HEK293T (cell line): ENCODE data around the gene PEX6.

Source experiments
- CTCF ChIA-PET: fragments of 350-600 bp; formaldehyde crosslinking; extraction: SDS; loops from one replicate; lab custom pipeline; 2021; ENCODE audit warnings: antibody characterized with exemption, inconsistent platforms; lab: Yijun Ruan, JAX
- POLR2A ChIA-PET: fragments of 350-600 bp; formaldehyde crosslinking; extraction: SDS; loops from one replicate; lab custom pipeline; 2020; ENCODE audit warnings: antibody characterized with exemption, inconsistent platforms; lab: Yijun Ruan, JAX
- DNase-seq: peaks from one replicate; pipeline ENCODE4 v3.0.0; 2012; ENCODE audit warnings: mixed read lengths; ENCODE audit errors: extremely low spot score
- ARNT ChIP-seq: fragments of 450-650 bp; IDR thresholded peaks from 2 replicates; pipeline ENCODE4 v1.6.1; 2017; ENCODE audit warnings: mild to moderate bottlenecking
- BHLHE40 ChIP-seq: fragments of 450-650 bp; IDR thresholded peaks from 2 replicates; pipeline ENCODE4 v1.6.1; 2016; ENCODE audit warnings: mild to moderate bottlenecking, moderate library complexity, borderline replicate concordance
- CTBP1 ChIP-seq: fragments of 450-650 bp; IDR thresholded peaks from 2 replicates; pipeline ENCODE4 v1.6.1; 2016; ENCODE audit warnings: borderline replicate concordance
- ELF4 ChIP-seq: fragments of 450-650 bp; IDR thresholded peaks from 2 replicates; pipeline ENCODE4 v1.6.1; 2017; ENCODE audit warnings: antibody characterized with exemption
- FOXA1 ChIP-seq: fragments of 450-650 bp; IDR thresholded peaks from 2 replicates; pipeline ENCODE4 v1.6.1; 2016; ENCODE audit warnings: mild to moderate bottlenecking
- FOXK2 ChIP-seq: fragments of 450-650 bp; IDR thresholded peaks from 2 replicates; pipeline ENCODE4 v1.6.1; 2016; ENCODE audit warnings: mild to moderate bottlenecking
- FOXM1 ChIP-seq: fragments of 450-650 bp; IDR thresholded peaks from 2 replicates; pipeline ENCODE4 v1.6.1; 2017; ENCODE audit warnings: mild to moderate bottlenecking, borderline replicate concordance
- HDGF ChIP-seq: fragments of 450-650 bp; IDR thresholded peaks from 2 replicates; pipeline ENCODE4 v1.6.1; 2017; ENCODE audit warnings: antibody characterized with exemption, borderline replicate concordance
- L3MBTL2 ChIP-seq: fragments of 450-650 bp; conservative IDR thresholded peaks from 2 replicates; pipeline ENCODE4 v1.6.1; 2016; ENCODE audit warnings: mild to moderate bottlenecking
- LEF1 ChIP-seq: fragments of 450-650 bp; IDR thresholded peaks from 2 replicates; pipeline ENCODE4 v1.6.1; 2017; ENCODE audit warnings: mild to moderate bottlenecking, borderline replicate concordance
- NFRKB ChIP-seq: fragments of 450-650 bp; IDR thresholded peaks from 2 replicates; pipeline ENCODE4 v1.6.1; 2016; ENCODE audit warnings: mild to moderate bottlenecking, moderate library complexity
- PKNOX1 ChIP-seq: fragments of 450-650 bp; IDR thresholded peaks from 2 replicates; pipeline ENCODE4 v1.6.1; 2016
- SP1 ChIP-seq: fragments of 450-650 bp; IDR thresholded peaks from 2 replicates; pipeline ENCODE4 v1.6.1; 2017
- SUZ12 ChIP-seq: fragments of 450-650 bp; IDR thresholded peaks from 2 replicates; pipeline ENCODE4 v1.6.1; 2016; ENCODE audit warnings: mild to moderate bottlenecking
- TARDBP ChIP-seq: fragments of 450-650 bp; IDR thresholded peaks from 2 replicates; pipeline ENCODE4 v1.6.1; 2016
- ZNF384 ChIP-seq: fragments of 450-650 bp; IDR thresholded peaks from 2 replicates; pipeline ENCODE4 v1.6.1; 2016

The PEX6 gene

GRCh38 chr6:42916288-42916687 lies 62.7 kb downstream of the PEX6 start:
- ChIA-PET POLR2A (interaction anchor here (1.1 to 4.0 kb wide), 2 partner anchors 12 to 35 kb away, joined by 3 to 32 read pairs; partner anchors contain the start of gene CNPY3), CTCF (no interaction called here)
- DNase-seq, result no peak

GRCh38 chr6:42915732-42916131 lies 63.2 kb downstream of the PEX6 start, which contains the start of gene PTCRA:
TSS of gene PTCRA (plus strand) at chr6:42916053. CDS start at chr6:42916070, 17 bp downstream.
- POLR2A ChIA-PET, result interaction anchor here (1.6 to 4.0 kb wide), 2 partner anchors 13 to 63 kb away, joined by 5 to 32 read pairs; partner anchors contain the start of genes CNPY3 and PEX6

More at GRCh38 chr6:42916288-42916687, 62.7 kb downstream of the PEX6 start:
- TF ChIP-seq NFRKB, result no peak
- no peak for TF ChIP-seq PKNOX1
- TF ChIP-seq FOXM1, result no peak
- TF ChIP-seq L3MBTL2, result no peak
- no peak for TF ChIP-seq TARDBP
- no peak for TF ChIP-seq CTBP1
- TF ChIP-seq ZNF384, result no peak
- no peak for TF ChIP-seq HDGF
- TF ChIP-seq SP1, result no peak
- TF ChIP-seq LEF1, result no peak
- no peak for TF ChIP-seq BHLHE40
- TF ChIP-seq FOXK2, result no peak
- no peak for TF ChIP-seq SUZ12
- TF ChIP-seq ARNT, result no peak
- TF ChIP-seq FOXA1, result no peak
- TF ChIP-seq ELF4, result no peak

GRCh38 chr6:42914546-42914945 lies 64.4 kb downstream of the PEX6 start:
- POLR2A ChIA-PET, result interaction anchor here (0.9 to 4.0 kb wide), 5 partner anchors 14 to 168 kb away, joined by 3 to 32 read pairs (median 5); partner anchors contain the start of genes CNPY3, PEX6, PPP2R5D and RPL7L1
- TF ChIP-seq SUZ12, result no peak
- TF ChIP-seq FOXA1, result no peak
- TF ChIP-seq TARDBP, result no peak
- TF ChIP-seq ARNT, result no peak
- no peak for TF ChIP-seq FOXM1
- no peak for TF ChIP-seq BHLHE40
- DNase-seq, result no peak
- CTCF ChIA-PET, result no interaction called here

More at GRCh38 chr6:42915732-42916131, 63.2 kb downstream of the PEX6 start, which contains the start of gene PTCRA:
- DNase-seq, result no peak
- no peak for TF ChIP-seq BHLHE40
- no peak for TF ChIP-seq CTBP1
- TF ChIP-seq L3MBTL2, result no peak
- TF ChIP-seq PKNOX1, result no peak
- no peak for TF ChIP-seq FOXK2
- TF ChIP-seq ELF4, result no peak
- no peak for TF ChIP-seq LEF1
- TF ChIP-seq SP1, result no peak
- CTCF ChIA-PET, result no interaction called here
